HG02623 (cell line): ENCODE measurements around the gene DNAI1.
"Not testable (repeated sequence)": the region's sequence is repeated elsewhere in the genome, so short reads cannot be mapped to it uniquely, and the experiment has no call there.

Experiments used
- ATAC-seq: cut with Tn5 transposase; IDR thresholded peaks from one replicate; pipeline ENCODE4 v1.9.1; 2021; ENCODE audit warnings: moderate library complexity; ENCODE audit not compliant: unreplicated experiment

The DNAI1 gene

GRCh38 chr9:34458013-34458958 is at the start of gene DNAI1, which contains the start of gene FAM219A:
TSS of gene DNAI1 (plus strand) at chr9:34458805. CDS start at chr9:34459006, 201 bp downstream.
TSS of gene FAM219A (minus strand) at chr9:34458570. CDS start at chr9:34458263, 307 bp downstream.
- peak; percentile 97 for ATAC-seq

- no peak for ATAC-seq
Measured at GRCh38 chr9:34409154-34409553, 49.5 kb upstream of the DNAI1 start.

GRCh38 chr9:34412336-34412735 is 46.3 kb upstream of the DNAI1 start:
- ATAC-seq = no peak

GRCh38 chr9:34413231-34413852 is 45.3 kb upstream of the DNAI1 start:
- no peak for ATAC-seq

- ATAC-seq = no peak
Measured at GRCh38 chr9:34417734-34418133, 40.9 kb upstream of the DNAI1 start.

- ATAC-seq = no peak
Measured at GRCh38 chr9:34419716-34420504, 38.7 kb upstream of the DNAI1 start.

GRCh38 chr9:34426347-34427074 is 32.1 kb upstream of the DNAI1 start:
- no peak for ATAC-seq

- ATAC-seq = no peak
Measured at GRCh38 chr9:34428325-34428958, 30.2 kb upstream of the DNAI1 start.

GRCh38 chr9:34430843-34431437 is 27.7 kb upstream of the DNAI1 start:
- ATAC-seq = no peak

GRCh38 chr9:34431667-34432066 is 26.9 kb upstream of the DNAI1 start:
- no peak for ATAC-seq

- no peak for ATAC-seq
Measured at GRCh38 chr9:34437006-34437925, 21.3 kb upstream of the DNAI1 start.

GRCh38 chr9:34437926-34438307 is 20.7 kb upstream of the DNAI1 start:
- ATAC-seq = not testable (repeated sequence)

GRCh38 chr9:34438465-34438864 is 20.1 kb upstream of the DNAI1 start:
- ATAC-seq = not testable (repeated sequence)

- no peak for ATAC-seq
Measured at GRCh38 chr9:34440017-34440416, 18.6 kb upstream of the DNAI1 start.

GRCh38 chr9:34442770-34443169 is 15.8 kb upstream of the DNAI1 start:
- no peak for ATAC-seq

- ATAC-seq = no peak
Measured at GRCh38 chr9:34443533-34443932, 15.1 kb upstream of the DNAI1 start.

GRCh38 chr9:34443976-34444375 is 14.6 kb upstream of the DNAI1 start:
- ATAC-seq = no peak

- no peak for ATAC-seq
Measured at GRCh38 chr9:34446468-34446891, 12.1 kb upstream of the DNAI1 start.

GRCh38 chr9:34446951-34447350 is 11.7 kb upstream of the DNAI1 start:
- no peak for ATAC-seq
